Measurements from ENCODE around the gene NYAP1. TPM values are rescaled to one million over a fixed set of nuclear protein-coding genes. Genes with fewer than 3 reads are reported as not detected.

NYAP1 gene
- total and polyA plus RNA-seq, 2 of the 8 experiments (the other 6 are each of a cell fraction or from before 2014, with no cell fraction given), result 1.9 to 4.6 TPM

DNA sequence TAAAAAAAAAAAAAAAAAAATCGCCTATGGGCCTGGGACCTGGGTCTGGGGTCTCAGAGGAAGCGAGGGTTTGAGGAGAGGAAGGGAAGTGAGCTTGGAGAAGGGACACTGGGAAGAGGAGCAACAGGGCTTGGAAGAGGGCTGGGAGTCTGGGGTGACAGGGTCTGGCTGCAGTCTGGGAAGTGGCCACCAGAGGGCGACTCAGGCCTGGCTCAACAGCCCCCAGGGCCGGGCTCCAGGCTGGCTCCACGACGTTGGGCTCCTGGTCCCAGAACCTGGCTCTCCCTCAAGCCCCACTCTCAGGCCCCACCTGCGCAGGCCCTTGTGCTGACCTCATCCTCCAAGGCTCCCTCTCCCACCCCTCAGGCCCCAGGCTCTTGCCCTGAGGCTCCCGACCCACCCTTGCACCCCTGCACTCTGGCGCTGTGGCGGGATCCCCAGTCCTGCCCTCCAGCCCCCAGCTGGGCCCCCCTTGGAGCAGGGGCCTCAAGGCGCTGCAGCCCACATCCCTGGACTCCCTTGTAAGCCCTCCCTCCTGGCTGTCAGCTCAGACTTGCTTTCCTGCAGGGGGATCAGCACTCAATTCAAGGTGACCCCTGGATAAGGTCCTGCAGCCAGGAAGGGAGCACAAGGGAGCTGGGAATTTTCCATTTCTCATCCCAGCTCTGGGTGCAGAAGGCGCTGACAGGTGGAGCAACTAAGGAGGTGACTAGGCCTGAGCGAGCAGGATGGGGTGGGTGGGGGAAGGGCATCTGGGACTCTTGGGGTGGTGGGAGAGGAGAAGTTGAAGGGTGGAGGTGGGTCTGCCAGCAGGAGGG lies 14.3 kb upstream of the NYAP1 start:
- CTCF ChIA-PET (ENCODE audit: partially characterized antibody), result interaction anchor here (0.6 to 12.4 kb wide), 52 partner anchors 9 to 1587 kb away, joined by 3 to 152 read pairs (median 4); partner anchors contain the start of genes FBXO24, LRCH4, MOSPD3 and NYAP1
- Histone ChIP-seq H2BK120ac (replicated peaks; ENCODE audit: low read depth, low read length) (no peak overlapping the region), H3K9me3 (ENCODE audit: insufficient read depth in 2 of 2, low read depth in 1 of 2, low read length in 1 of 2) (no peaks in the 10 kb centered on the region), H2BK15ac (ENCODE audit: low read length) (no peak overlapping the region), H4K8ac (ENCODE audit: extremely low read depth, insufficient read depth, low read length) (no peak overlapping the region), H3K23ac (ENCODE audit: insufficient read length) (no peak overlapping the region), H3K4ac (replicated peaks; ENCODE audit: insufficient read length, low read depth, low read length) (peak overlapping the region; percentile 23), H3K4me1 (replicated peaks in 1 of 4; ENCODE audit: control insufficient read depth in 3 of 4, insufficient read depth in 4 of 4, low read length in 3 of 4) (peaks cover 0 to 11% (median 4%) of the 10 kb centered on the region in 4 experiments; a peak in 6 of 7 replicates), H3K79me2 (ENCODE audit: control insufficient read depth in 1 of 2, insufficient read depth in 2 of 2, low read length in 2 of 2) (no peaks in the 10 kb centered on the region), H3K18ac (ENCODE audit: extremely low read depth, low read length) (peak overlapping the region; percentile 34; the same call in 1 of the 2 replicates), H4K91ac (replicated peaks; ENCODE audit: insufficient read length, low read length) (no peak overlapping the region), H2AFZ (ENCODE audit: low read length) (no peak overlapping the region), H4K5ac (ENCODE audit: insufficient read length, low read depth, low read length) (no peak overlapping the region), H4K20me1 (replicated peaks in 1 of 2; ENCODE audit: control insufficient read depth in 1 of 2, insufficient read depth in 2 of 2, low read length in 2 of 2) (no peaks in the 10 kb centered on the region), H3K4me3 (ENCODE audit: extremely low read depth in 1 of 4, insufficient read depth in 2 of 4, low read depth in 3 of 4, low read length in 4 of 4) (no peak overlapping the region), H3K4me2 (ENCODE audit: insufficient read depth in 1 of 2, low read depth in 2 of 2, low read length in 2 of 2) (peak overlapping the region in 1 of 2 experiments; percentile 14; a peak in 1 of 4 replicates), H2BK12ac (ENCODE audit: low read depth, low read length) (no peak overlapping the region), H3K14ac (ENCODE audit: insufficient read length) (no peak overlapping the region), H2BK5ac (ENCODE audit: low read depth, low read length) (no peak overlapping the region; the same call in 1 of the 2 replicates), H3K56ac (replicated peaks; ENCODE audit: insufficient read length, low read depth, low read length) (no peak overlapping the region), H2BK20ac (ENCODE audit: low read length) (no peak overlapping the region), H3K79me1 (ENCODE audit: low read depth, low read length) (no peaks in the 10 kb centered on the region), H3K9ac (replicated peaks in 1 of 4; ENCODE audit: extremely low read depth in 1 of 4, low read depth in 3 of 4, low read length in 3 of 4) (no peak overlapping the region), H3K36me3 (ENCODE audit: control insufficient read depth in 2 of 4, insufficient read depth in 4 of 4, low read length in 3 of 4) (no peaks in the 10 kb centered on the region), H3K23me2 (ENCODE audit: low read depth, low read length) (no peaks in the 10 kb centered on the region), H3K27ac (ENCODE audit: low read depth, low read length) (no peak overlapping the region), H2AK5ac (ENCODE audit: low read depth, low read length) (no peak overlapping the region), H3K27me3 (replicated peaks in 1 of 4; ENCODE audit: control insufficient read depth in 3 of 4, extremely low read depth in 1 of 4, insufficient read depth in 3 of 4, low read length in 3 of 4) (no peaks in the 10 kb centered on the region)
- 64% methylated on average over 8 of the region's 13 CpGs; no CpG with 5 or more reads in 1 of the 2 experiments for WGBS, 2 experiments (ENCODE audit: extremely low coverage in 1 of 2, insufficient coverage in 1 of 2, insufficient read length in 1 of 2, insufficient replicate concordance in 2 of 2, low coverage in 1 of 2, low lambda C conversion rate in 2 of 2, missing lambda C conversion rate in 1 of 2)
- DNase-seq (ENCODE audit: low read depth in 1 of 2, low spot score in 2 of 2) (peak in 1 of 2 experiments; percentile 99), FAIRE-seq (no peak)
- POLR2A ChIA-PET (ENCODE audit: partially characterized antibody), result interaction anchor here (0.6 to 2.3 kb wide), 13 partner anchors 10 to 368 kb away, joined by 3 to 13 read pairs (median 3); partner anchors contain the start of genes AP4M1, FBXO24, LRCH4 and MEPCE
- TF ChIP-seq TCF12 (IDR thresholded peaks at IDR 0.05; ENCODE audit: low read depth, low read length), result no peak
- TF ChIP-seq SP4 (IDR thresholded peaks at IDR 0.05; ENCODE audit: low read length), result no peak
- TF ChIP-seq, protein P1, sequence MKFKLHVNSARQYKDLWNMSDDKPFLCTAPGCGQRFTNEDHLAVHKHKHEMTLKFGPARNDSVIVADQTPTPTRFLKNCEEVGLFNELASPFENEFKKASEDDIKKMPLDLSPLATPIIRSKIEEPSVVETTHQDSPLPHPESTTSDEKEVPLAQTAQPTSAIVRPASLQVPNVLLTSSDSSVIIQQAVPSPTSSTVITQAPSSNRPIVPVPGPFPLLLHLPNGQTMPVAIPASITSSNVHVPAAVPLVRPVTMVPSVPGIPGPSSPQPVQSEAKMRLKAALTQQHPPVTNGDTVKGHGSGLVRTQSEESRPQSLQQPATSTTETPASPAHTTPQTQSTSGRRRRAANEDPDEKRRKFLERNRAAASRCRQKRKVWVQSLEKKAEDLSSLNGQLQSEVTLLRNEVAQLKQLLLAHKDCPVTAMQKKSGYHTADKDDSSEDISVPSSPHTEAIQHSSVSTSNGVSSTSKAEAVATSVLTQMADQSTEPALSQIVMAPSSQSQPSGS (IDR thresholded peaks at IDR 0.05; ENCODE audit: low read length), result peak; percentile 46; the same call in 1 of the 2 replicates
- TF ChIP-seq, protein P2, sequence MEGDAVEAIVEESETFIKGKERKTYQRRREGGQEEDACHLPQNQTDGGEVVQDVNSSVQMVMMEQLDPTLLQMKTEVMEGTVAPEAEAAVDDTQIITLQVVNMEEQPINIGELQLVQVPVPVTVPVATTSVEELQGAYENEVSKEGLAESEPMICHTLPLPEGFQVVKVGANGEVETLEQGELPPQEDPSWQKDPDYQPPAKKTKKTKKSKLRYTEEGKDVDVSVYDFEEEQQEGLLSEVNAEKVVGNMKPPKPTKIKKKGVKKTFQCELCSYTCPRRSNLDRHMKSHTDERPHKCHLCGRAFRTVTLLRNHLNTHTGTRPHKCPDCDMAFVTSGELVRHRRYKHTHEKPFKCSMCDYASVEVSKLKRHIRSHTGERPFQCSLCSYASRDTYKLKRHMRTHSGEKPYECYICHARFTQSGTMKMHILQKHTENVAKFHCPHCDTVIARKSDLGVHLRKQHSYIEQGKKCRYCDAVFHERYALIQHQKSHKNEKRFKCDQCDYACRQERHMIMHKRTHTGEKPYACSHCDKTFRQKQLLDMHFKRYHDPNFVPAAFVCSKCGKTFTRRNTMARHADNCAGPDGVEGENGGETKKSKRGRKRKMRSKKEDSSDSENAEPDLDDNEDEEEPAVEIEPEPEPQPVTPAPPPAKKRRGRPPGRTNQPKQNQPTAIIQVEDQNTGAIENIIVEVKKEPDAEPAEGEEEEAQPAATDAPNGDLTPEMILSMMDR (IDR thresholded peaks at IDR 0.05; ENCODE audit: control extremely low read depth in 1 of 3, insufficient read depth in 1 of 3, low read depth in 1 of 3, low read length in 3 of 3), result peak; percentile 91 to 98 (median 97)
- TF ChIP-seq RAD21 (IDR thresholded peaks at IDR 0.05 in 1 of 2, conservative IDR thresholded peaks at IDR 0.05 in 1 of 2; ENCODE audit: low read depth in 2 of 2, low read length in 2 of 2), result peak; percentile 95 to 96

Measured in H1 (cell line).